Left renal pelvis (tissue), 4 donors: ENCODE data around the gene PHLDB3. TPM values are rescaled to one million over a fixed set of nuclear protein-coding genes. Genes with fewer than 3 reads are reported as not detected.
"Not testable (repeated sequence)": the region's sequence is repeated elsewhere in the genome, so short reads cannot be mapped to it uniquely, and the experiment has no call there.

Experiments
- DNase-seq, 4 donors: peaks; one replicate each; pipeline ENCODE4 v3.0.0-alpha.2; 2013; ENCODE audit warnings: low read depth in 4 of 4, low spot score in 3 of 4
- polyA plus RNA-seq, 4 donors: library from polyadenylated mRNA; unstranded; fragments of 120-200 nt; gene quantifications; one replicate each; pipeline ENCODE4 v1.2.1, GENCODE V29; 2013; ENCODE audit not compliant: insufficient read length in 4 of 4

Gene PHLDB3
- polyA plus RNA-seq, 4 donors: 6.2 to 11.6 (median 8.2) TPM

GRCh38 chr19:43527860-43528622 lies 23.5 kb upstream of the PHLDB3 start:
- DNase-seq: no peak

- DNase-seq: no peak
Measured at GRCh38 chr19:43526884-43527859, 22.6 kb upstream of the PHLDB3 start, which contains the start of gene ETHE1. ETHE1 (minus strand) TSS chr19:43527201; CDS start chr19:43527177, 24 bp downstream.

DNA sequence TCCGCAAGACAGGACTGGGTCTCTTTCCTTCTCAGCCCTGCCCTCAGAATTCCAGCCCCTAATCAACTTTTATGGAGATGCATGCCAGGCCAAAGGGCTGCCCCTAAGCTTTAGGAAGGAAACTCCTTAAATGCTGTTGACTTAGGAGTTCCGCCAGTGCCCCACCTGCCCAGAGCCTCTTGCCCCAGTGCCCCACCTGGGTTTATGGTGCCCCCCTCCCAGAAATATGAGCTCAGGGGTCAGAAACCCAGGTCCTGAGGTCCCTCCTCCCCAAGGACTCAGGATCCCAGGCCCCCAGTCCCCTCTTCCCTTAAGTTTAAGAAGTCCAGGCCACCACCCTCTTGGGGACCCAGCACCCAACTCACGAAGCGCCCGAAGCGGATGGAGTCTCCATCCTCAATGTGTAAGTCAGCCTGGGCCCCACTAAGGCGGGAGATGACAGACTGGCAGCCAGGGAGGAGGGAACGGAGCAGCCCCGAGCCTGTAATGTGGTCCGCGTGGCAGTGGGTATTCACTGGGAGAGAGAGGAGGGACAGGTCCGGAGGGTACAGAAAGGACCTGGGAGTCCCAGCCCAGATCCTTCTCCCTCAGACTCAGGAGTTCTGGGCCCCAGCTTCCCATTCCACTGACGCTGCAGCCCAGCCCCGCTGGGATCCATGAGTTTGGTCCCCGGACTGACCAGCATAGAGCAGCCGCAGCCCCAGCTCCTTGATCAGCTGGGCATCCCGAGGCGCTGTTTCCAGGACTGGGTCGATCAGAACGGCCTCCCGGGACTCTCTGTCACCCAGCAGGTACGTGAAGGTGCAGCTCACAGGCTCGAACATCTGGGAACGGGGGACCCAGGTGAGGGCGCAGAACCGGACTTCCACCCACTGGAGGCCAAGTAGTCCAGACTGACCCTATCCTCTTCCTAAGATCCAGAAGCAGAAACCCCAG lies 21.6 kb upstream of the PHLDB3 start:
- DNase-seq: no peak

DNA sequence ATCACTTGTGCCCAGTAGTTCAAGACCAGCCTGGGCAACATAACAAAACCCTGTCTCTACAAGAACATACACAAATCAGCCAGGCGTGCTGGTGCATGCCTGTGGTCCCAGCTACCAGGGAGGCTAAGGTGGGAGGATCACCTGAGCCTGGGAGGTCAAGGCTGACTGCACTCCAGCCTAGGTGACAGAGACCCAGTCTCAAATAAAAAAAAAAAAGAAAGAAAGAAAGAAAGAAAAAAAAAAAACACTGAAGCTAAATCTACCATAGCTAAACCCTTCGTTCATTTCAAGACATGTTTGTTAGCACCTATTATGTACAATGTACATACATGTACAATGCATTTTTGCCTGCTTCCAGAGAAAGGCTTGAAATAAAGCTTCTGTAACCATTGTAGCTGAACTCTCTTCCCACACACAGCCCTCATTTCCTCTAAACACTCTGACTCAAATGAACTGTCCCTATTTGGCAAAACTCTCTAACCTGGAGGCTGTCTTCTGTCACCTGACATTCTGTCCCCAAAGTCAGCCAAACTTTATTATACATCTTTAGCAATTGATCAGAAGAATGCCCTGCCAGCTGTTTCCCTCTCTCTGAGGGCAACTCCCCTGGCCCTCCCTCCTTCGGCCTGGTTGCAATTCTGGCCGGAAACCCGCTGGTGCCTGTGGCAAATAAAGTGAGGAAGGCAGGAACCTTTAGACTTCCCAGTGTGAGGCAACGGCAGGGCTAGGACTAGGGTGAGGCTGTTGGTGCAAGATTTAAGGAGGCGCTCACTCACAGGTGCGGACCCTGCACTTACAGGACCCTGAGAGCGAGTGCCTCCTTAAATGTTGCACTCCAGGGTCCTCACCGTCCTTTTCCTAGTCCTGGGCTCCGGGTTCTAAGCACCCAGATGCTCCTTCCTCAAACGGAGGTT lies 20.6 kb upstream of the PHLDB3 start:
- no peak for DNase-seq

DNA sequence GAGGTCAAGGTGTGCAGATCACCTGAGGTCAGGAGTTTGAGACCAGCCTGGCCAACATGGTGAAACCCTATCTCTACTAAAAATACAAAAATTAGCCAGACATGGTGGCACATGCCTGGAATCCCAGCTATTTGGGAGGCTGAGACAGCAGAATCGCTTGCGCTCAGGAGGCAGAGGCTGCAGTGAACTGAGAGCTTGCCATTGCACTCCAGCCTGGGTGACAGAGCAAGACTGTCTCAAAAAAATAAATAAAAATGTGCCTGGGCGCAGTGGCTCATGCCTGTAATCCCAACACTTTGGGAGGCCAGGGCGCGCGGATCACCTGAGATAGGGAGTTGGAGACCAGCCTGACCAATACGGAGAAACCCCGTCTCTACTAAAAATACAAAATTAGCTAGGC lies 19.1 kb upstream of the PHLDB3 start:
- not testable (repeated sequence) for DNase-seq

DNA sequence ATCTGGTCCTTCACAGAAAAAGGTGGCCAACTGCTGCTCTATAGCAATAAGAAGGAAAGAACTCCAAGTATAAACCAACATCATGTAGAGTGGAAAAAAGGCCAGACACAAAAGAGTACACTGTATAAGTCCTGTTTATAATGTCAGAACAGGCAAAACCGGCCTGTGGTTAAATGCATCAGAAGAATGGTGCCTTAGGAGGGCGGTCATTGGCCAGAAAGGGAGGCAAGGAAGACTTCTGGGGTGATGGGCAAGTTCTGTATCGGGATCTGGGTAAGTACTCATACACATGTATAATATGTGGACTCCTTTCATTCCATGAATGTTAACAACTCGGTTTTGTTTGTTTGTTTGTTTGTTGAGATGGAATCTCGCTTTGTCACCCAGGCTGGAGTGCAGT lies 18.4 kb upstream of the PHLDB3 start:
- DNase-seq: no peak

- DNase-seq: no peak
Measured at GRCh38 chr19:43519436-43520088, 15.0 kb upstream of the PHLDB3 start.

GRCh38 chr19:43518051-43518450 lies 13.5 kb upstream of the PHLDB3 start:
- DNase-seq: no peak

- not testable (repeated sequence) for DNase-seq
Measured at GRCh38 chr19:43512399-43512798, 7.9 kb upstream of the PHLDB3 start.

DNA sequence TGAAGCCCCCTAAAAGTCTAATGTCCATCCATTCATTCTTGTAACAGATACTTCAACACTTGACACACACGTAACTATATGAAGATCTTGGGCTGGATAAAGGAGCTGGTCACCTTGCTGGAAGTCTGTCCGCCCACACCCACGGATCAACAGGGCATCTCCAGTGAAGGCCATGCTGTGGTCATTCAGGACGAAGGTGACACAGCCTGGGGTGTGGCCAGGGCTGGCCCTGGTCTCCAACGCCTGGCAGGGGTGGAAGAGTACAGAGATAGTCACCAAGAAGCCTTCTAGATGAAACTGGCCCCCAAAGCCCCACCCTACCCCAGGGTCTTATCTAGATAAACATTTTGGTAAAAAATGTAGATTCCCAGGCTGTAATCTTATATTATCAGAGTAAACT lies 6.8 kb upstream of the PHLDB3 start:
- no peak for DNase-seq

DNA sequence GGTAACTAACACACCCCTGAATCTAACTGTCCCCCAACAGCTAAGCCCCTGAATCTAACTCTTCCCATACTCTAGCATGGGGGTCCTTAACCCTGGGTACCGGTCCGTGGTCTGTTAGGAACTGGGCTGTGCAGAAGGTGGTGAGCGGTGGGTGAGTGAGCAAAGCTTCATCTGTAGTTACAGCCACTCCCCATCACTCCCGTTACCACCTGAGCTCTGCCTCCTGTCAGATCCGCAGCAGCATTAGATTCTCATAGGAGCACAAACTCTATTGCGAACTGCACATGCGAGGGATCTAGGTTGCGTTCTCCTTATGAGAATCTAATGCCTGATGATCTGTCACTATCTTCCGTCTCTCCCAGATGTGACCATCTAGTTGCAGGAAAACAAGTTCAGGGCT lies 6.2 kb upstream of the PHLDB3 start:
- DNase-seq: no peak

GRCh38 chr19:43507880-43508279 lies 3.3 kb upstream of the PHLDB3 start:
- DNase-seq: no peak

- no peak for DNase-seq
Measured at GRCh38 chr19:43506629-43507028, 2.1 kb upstream of the PHLDB3 start.

DNA sequence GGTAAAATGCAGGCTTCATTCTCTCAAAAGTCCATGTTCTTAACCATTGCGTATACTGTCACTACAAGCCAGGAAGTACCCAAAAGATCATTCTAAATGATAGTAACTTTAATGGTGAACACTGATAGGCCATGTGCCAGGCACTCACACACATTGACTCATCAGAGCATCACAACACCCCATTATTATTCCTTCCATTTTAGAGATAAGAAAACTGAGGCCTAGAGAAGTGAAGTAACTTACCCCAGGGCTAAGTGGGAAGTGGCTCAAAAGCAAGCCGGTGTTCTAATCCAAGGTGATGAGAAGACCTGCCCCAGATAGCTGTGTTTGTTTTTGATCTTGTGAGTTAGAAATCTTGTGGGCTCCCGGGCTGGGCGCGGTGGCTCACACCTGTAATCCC lies 1.4 kb upstream of the PHLDB3 start:
- no peak for DNase-seq

DNA sequence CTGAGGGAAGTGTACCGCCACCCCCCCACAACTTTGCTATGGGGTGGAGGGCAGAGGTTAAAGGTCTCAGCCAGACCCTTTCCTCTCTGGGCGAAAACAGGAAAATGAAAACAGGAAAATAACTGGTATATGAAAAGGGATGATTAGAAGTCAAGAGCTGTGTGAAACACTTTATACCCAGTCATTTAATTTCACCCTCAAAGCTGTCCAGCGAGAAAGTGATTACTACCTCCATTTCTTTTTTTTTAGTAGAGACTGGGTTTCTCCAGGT lies 575 bp upstream of the PHLDB3 start:
- no peak for DNase-seq

DNA sequence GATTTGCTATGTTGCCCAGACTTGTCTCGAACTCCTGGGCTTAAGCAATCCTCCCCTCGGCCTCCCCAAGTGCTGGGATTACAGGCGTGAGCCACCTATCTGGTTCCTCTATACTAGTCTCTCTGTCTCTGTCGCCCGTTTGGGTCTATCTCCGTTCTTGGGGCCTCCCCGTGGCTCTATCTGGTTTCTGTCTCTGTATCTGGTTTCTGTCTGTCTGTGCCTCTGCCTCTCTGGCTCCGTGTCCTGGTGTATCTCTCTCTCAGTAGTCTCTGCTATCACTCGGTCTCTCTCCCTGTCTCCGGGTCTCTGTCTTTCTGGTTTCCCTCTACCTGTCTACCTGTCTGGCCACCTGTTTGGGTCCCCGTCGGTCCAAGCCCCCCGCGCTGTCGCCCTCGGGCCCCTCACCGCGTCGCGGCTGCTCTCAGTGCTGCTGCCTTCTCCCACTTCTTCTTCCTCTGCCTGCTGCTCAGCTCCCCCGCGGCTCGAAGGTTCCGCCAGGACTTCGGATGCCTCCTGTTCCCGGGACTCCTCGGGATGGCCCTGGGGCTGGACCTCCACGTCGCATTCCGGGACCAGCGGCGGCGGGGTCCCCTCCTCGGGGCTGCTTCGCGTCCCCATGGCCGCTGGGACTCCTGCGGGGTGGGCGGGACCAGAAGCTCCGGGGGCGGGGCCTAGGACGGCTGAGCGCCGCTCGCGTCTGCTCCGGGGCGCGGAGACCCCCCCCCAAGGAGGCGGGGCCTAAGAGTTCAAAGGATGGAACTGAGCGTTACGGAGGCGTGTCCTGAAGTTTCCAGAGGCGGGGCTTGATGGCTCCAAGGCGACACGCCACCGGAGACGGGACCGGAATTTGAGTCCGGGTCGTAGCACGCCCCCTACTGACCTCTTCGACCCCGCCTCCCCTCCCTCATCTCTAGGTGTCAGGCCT lies 783 bp downstream of the PHLDB3 start:
- peak; percentile 83 to 89 (median 88) for DNase-seq

GRCh38 chr19:43502419-43502976 lies 2.0 kb downstream of the PHLDB3 start:
- DNase-seq: no peak
